HS-5 (cell line): ENCODE data around the gene GPC2.

ENCODE experiments used
- DNase-seq: peaks from one replicate; pipeline ENCODE4 v3.0.0-alpha.2; 2012; ENCODE audit warnings: low read depth

GPC2 gene

DNA sequence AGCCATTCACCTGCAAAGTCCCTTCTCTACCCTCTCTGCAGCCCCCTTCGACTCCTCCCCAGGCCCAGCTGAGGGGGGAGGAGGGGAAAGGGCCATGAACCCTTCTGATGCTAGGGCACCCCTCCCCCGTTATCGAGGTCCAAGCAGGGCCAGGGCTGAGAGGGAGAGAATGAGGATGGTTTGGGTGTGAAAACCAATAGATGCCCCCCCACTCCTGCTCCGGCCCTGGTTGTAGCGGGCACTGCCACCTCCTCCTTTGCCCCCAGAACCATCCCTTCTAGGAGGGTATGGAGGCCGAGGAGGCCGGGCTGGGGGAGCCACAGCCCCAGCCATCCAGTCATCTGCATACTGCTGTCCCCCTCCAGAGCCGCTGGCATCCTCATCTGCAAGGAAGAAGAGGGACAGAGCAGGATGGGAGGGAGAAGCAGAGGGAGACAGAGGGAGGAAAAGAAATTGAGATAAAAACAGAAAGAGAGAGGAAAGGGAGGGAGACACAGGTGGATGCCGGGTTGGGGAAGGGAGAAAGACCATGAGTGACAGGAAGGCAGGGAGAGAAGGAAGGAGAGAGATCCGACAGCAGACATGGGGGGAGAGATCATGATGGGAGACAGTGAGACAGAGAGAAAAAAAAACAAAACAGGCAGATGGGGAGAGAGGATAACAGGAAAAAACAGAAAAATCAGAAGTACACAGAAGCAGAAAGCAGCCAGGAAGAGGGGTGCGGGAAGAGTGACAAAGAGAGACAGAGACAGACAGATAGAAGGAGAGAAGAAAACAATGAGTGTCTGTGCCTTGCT is 6.9 kb downstream of the GPC2 start:
- no peak for DNase-seq

DNA sequence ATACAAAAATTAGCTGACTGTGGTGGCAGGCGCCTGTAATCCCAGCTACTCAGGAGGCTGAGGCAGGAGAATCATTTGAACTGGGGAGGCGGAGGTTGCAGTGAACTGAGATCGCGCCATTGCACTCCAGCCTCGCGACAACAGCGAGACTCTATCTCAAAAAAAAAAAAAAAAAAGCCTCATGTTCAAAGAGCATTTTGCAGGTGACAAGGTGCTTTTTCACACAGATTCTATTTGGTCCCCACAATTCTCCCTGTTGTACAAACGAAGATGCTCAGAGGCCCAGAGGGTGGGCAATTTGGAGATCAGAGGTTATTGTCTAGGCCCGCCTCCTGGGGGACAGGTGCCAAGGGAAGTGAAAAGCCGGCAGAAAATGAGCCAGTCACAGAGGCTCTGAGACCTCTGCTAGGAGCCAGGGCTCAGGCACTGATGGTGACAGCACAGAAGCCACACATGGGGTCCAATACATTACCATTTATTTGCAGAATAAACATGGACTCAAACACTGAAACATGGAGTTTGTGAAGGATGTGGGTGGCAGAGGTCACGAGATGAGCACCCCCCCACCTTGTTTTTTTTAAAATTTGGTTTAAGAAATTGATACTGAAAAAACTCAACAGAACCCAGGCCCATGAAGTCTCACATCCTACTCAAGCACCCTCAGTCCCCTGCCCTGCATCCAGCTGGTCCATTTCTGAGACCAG is 7.9 kb downstream of the GPC2 start:
- no peak for DNase-seq

DNA sequence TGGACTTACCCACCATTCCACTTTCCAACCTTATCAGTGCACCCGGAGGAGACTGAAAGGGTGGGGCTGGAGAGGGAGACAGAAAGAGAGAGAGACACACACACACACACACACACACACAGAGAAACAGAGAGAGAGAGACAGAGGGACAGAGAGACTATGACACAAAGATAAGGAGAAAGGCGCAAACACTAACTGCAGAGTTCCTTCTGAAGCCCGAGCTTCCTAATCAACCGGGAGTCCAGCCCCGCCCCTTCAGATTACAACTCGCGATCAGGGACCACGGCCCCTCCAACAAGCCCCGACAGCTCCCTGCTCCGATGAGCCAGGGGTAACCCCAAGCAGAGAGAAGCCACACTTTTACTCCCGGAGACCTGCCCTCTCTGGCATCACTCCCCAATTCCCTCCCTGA is 9.3 kb downstream of the GPC2 start:
- DNase-seq: no peak

DNA sequence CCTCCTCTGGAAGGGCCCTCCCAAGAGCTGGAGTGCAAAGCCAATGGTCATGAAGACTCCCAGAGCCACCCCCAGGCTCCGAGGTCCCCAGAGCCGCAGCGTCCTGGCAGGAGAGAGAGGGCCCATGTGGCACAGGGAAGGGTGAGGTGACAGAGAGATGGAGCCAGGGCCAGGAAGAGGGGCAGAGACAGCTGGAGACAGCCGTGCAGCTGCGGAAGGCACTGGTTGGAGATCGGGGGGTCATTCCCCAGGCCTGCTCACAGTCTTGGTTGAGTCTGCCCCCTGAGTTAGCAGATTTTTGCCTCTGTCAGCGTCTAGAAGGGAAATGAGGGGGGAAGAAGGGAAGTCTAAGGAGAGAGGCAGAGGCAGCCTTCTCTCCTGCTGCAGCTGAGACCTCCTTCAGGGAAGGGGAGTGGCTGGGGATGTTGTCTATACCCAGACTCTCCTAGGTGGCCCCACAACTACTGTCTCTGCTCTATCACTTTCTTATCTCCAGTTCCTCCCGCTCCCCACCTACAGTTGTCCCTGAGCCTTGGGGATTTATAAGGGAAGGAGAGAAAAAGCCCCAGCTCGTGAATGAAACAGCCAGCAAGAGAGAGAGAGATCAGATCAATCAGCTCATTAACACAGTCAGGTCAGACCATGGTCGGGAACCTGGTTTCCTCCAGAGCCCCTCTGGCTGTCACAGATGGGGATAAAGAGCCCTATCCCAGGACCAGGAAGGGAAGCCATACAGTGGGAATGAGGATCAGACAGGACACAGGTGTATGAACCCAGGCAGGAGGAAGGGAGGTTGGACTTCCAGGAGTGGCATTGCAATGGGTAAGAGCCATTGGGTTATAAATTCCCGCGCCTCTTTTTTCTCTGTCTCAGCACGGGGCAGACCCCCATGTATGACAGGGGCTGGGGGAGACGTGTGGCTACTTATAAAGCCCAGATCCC is 9.9 kb downstream of the GPC2 start:
- DNase-seq: no peak

DNA sequence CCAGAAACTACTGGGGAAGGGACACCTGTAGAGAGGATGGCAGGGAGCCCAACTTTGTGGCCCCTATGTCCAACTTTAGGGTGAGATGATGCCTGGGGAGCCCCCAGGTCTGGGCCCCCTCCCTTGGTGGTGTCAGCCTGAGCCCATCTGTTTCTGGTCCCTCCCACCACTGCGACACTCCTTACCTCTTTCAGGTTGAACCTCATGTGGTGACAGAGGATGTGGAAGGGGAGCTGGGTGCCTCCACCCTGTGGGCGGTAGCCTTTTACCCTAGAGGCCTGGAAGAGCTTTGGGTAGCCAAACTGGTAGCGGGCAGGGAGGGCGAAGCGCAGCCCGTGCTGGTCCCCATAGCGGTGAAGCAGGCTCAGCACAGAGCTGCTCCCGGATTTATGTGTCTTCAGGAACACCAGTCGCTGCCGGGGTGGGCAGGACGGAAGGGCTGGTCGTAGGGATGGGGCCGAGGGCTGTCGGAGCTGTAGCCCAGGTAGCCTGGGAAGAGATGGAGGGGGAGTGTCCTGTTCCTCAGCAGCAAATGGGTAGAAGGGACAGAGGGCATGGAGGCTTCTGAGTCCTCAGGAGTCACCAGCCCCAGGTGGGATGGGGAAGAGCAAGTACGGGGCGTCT is 10.8 kb downstream of the GPC2 start:
- no peak for DNase-seq

DNA sequence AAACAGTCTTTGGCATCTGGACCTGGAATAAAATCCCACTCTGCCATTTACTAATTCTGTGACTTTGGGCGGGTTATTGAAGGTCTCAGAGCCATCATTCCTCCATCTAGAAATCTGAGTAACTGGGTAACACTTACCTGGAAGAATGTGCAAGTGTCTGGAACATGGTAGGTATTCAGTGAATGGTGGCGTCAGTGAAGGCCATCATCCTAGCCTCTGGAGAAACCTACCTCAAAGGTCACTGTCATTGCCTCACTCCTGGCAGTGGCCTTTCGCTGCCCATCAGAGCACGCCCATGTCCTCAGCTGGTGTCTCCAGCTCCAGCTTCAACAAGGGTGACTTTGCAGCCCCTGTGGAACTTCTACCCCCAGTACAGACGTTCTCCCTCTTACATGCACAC is 13.3 kb downstream of the GPC2 start:
- no peak for DNase-seq

DNA sequence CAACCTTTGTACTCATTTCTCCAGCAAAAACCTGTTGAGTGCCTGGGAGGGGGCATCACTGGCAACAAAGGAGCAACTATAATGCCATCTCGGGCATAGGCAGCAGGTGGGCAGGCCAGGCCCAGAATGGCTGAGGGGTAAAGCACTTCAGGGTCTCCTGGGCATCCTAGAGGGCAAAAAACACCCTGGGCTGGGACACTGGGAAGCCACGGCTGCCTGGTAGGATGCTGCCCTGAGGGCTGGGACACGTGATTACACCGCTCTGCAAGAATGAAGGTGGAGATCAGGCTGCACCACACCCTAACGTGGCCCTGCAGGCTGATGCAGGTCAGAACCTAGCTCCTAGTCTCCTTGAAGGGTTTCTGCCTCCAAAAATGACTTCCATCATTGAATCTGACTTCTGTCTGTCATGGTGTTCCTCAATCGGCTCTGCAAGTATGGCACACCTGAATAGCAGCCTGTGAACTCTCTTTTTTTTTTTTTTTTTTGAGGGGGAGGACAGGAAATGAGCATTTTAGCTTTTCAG is 14.1 kb downstream of the GPC2 start:
- no peak for DNase-seq

DNA sequence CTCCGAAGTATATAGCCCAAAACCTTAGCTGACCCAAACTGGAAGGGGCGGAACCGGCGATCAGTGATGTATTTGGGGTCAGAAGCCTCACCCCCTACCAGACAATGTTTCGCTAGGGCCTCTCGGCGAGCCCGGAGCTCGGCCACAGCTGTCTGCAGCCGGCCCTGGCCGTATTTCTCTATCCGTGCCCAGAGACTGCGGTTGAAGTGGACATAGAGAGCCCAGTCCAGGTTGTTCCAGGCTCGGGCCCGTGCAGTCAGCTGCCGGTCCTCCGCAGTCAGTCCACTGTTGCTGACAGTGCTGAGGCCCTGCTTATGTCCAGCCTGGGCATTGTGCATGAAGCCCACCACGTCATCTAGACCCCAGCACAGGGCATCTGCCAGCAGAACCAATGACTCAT is 17.1 kb downstream of the GPC2 start:
- DNase-seq: no peak

DNA sequence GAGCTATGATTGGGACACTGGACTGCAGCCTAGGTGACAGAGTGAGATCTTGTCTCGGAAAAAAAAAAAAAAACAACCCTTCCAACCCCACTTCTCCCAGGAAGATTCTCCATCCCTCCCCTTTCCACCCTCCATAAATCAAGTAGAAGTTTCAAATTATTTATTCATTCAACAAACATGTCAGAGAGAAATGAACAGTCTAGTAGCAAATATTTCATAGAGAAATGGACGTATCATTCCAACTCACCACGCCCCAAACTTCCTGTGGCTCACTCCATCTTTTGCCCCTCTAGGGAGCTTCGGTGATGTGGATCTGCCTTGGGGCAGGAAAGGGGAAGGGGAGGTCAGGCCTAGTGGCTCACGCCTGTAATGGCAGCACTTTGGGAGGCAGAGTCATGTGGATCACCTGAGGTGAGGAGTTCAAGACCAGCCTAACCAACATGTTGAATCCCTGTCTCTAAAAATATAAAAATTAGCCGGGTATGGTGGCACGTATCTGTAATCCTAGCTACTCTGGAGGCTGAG is 18.0 kb downstream of the GPC2 start:
- no peak for DNase-seq

DNA sequence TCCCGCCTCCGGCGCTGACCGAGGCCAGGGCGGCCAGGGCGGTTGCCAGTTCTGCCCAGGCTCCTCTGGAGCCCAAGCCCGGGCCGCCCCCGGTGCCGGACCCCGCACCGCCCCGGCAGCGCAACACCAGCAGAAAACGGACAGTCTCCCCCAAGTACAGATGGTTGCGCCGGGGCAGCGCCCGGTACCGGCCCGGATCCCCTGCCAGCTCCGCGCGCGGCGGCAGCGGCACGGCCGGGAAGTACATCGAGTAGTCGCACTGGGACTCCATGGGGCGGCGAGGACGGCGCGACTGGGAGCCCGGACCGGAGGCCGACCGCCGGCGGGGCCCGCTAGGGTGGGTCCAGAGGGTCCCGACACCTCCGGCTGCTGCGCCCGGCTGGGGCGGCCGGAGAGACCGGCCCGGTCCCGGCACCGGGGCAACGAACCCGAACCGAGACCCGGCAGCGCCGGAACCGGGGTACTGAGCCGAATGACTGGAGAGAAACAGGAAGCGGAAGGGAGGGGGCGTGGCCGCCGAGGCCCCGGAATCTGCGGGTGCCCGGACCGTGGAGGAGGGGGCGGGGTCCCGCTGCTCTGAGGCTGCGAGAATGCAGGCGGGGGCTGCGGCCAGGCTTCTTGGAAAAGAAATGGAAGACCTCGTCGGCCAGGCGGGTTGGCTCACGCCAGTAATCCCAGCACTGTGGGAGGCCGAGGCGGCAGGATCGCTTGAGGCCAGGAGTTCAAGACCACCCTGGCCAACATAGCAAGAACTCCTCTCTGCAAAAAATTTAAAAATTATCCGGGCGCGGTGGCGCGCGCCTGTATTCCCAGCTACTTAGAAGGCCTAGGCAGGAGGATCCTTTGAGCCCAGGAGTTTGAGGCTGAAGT is 18.7 kb downstream of the GPC2 start, which contains the start of gene TRAPPC14:
Gene TRAPPC14 (minus strand): TSS at position 495 of the 870 bp plus-strand sequence. CDS start 224 bp downstream, at position 271.
- DNase-seq: peak; percentile 22

DNA sequence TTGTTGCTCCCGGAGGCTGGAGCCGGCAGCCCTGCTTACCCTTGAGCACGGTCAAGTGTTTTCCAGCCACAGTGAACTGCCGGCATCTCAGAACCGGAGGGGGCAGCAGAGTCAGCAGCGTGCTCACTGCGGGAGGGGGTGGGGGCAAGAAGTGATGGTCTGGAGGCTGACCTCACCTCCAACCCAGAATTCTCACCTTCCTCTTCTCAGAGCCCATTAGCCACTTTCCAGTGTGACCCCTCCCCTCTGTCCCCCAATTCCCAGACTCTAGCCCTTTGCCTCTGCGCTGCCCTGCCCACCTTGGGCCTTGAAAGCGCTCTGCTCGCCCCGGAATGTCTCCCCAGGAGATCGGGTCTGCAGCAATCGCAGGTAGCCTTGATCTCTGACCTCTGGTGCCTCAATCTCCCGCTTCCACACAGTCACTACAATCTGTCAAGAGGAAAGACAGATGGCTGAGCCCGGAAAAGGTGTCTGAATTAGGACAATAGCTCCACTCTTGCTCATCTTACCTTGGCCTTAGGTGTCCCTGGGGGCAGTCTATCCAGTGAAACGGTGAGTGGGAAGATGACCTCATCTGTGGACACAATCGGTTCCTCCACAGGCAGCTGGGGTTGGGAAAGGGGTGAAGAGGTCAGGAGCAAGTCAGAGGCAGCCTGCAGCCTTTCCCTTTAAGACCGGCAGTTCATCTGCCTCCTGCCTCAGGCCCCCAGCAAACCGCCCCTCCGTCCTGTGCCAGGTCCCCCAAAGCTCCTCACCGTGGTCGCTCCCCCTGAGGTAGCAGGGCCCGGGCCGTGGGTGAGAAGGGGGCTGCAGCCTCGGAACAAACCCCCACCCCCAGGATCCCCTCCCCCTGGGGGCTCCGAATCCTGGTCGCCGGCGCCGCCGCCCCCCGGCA is 19.6 kb downstream of the GPC2 start:
- DNase-seq: peak; percentile 33

DNA sequence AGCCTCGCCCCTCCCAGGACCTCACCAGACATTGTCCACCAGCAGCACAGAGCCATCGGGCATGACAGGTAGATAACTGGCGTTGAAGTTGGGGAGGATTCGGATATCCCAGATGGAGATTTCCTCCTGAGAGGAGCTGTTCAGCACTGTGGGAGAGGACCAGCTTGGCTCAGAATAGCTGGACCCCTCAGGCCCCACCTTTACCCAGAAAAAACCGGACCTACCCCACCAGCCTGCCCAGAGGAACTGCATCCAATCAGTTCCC is 20.2 kb downstream of the GPC2 start:
- no peak for DNase-seq

DNA sequence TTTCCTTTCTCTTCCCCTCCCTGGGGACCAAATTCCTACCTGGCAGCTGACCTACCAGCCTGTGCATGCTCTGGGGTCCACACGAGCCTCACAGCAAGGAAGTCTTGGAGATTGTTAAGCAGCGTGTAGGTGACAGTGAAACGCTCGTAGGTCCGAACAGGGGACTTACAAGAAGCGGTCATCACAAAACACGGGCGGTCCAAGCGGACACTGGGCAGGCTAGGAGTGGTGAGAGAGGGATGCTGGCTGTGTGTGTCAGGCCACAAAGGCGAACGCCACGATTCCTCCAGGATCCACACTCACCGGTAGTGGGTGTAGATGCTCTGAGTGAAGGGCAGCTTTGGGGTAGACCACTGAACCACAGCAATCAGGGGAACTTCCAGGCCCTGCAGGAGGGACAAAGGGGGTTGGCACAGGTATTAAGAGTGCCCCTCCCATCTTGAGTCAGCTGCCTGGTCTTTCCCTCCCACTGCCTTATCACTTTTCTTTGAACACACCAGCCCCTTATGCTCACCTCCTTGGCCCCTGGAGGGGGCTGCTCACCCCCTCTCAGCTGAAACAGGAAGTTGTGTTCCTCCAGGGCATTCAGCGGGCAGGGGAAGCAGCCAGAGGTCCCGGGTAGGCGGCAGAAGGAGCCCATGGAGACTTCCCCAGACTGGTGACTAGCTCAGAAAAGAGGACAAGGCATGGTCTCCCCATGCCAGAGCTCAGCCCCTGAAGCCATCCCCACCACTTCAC is 20.7 kb downstream of the GPC2 start:
- DNase-seq: no peak

DNA sequence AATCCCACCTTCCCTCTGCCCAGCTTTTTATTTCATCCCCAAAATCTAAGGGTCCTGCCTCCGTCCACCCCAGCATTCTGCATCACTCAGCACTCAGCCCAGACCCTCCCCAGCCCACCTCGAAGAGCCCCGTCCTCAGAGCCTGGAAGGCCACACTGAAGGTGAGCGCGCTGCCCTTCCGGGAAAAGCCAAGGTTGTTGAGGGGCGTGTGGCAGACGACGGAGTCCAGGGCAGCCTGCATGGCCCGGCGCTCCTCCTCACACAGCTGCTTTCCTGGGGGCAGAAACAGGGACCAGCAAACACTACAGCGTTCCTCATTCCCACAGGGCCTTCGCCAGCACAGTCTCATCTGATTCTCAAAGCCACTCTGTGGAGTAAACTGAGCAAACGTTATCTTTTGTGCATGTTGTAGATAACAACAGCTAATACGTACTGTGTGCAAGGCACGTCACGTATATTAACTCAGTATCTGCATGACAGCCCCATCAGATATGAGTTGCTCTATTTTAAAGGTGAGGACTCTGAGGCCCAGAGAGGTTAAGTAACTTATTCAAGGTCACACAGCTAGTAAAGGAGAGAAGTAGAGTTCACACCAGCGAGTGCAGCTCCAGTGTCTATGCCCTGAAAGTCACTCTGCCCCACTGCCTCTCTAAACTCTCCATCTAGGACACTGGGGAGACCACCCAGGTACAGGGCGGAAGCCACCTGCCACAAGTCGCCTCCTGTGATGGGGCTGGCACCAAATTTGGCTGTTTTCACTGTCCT is 21.4 kb downstream of the GPC2 start:
- no peak for DNase-seq

DNA sequence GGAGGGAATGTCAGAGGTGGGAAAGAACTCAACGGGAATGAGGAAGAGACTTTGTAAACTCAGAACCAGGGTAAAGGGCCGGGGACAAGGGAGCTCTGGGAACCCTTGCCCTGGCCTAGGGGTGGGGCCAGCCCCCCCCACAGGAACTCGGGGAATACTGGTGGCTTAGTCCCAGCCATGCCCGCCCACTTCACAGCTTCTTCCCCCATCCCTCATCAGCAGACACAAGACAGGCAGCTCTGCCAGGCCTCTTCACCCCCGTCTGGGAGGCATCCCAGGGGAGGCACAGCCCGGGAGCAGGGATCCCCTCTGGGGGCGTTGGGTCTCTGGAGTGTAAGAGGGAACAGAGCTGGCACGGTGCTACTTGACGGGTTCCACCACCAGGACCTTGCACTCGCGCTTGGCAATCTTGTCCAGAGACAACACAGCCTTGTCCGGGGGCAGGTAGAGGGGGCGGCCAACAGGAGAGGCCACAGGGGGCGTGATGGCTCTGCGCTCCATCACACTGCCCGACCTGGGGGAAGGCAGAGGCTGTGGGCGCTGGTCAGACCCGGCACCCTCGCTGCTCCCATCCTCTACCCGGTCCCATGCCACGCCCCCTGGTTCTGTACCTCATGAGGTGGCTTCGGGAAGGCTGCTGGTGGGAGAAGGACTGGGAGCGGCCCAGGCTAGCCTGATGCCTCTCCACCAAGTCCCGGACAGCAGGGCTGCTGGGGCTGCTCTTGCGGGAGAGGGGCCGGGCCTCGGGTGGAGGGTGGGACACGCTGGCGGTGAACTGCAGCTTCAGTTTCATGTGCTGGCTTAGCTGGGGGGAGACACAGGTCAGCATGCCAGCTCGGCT is 22.3 kb downstream of the GPC2 start:
- no peak for DNase-seq

DNA sequence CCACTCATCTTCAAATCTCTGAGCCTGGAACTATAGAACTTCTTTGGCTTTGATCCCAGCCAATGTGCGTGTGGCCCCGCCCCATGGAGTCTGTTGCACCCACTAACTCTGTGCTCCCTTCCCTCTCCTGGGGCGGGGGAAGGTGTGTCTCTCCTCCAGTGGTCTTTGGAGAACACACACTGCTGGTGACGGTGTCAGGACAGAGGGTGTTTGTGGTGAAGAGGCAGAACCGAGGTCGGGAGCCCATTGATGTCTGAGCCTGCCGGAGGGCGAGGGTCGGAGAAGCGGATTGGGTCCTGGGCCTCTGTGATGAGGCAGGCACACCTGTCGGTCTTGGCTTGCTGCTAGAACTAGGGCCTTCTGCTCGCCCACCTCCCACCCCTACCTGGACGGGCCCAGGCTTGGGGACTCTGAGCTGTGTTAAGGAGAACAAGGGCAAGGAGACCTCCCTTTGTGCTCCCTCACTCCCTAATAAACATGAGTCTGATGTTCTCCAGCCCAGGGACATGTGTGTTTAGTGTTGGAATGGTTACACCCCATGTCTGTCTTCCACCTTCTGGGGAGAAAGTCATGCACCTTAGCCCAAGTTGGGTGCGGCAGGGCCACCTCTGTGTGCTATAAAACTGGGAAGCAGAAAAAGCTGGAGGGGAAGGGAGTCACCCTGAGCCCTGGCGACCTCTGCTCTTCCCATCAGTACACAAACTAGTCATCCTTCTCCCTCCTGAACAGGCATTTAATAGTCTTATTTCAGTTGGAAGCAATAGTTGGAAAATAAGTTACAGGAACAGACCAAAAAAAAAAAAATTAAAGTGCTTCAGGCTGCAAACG is 23.3 kb downstream of the GPC2 start:
- no peak for DNase-seq
